Osteocyte (in vitro differentiated cells): ENCODE results near the gene GUK1. TPM values are rescaled to one million over a fixed set of nuclear protein-coding genes. Genes with fewer than 3 reads are reported as not detected.

ENCODE experiments used
- DNase-seq: peaks from one replicate; pipeline ENCODE4 v3.0.0; 2021; ENCODE audit warnings: mixed read lengths; ENCODE audit not compliant: unreplicated experiment; ENCODE audit errors: extremely low spot score
- H3K27ac Mint-ChIP-seq: one replicate; pipeline ENCODE4 v1.8.0; 2021; ENCODE audit warnings: mild to moderate bottlenecking, mixed read lengths; ENCODE audit not compliant: unreplicated experiment
- H3K27me3 Mint-ChIP-seq: one replicate; pipeline ENCODE4 v1.8.0; 2021; ENCODE audit warnings: mixed read lengths; ENCODE audit not compliant: unreplicated experiment
- H3K36me3 Mint-ChIP-seq: one replicate; pipeline ENCODE4 v1.8.0; 2021; ENCODE audit warnings: mixed read lengths; ENCODE audit not compliant: unreplicated experiment
- H3K4me1 Mint-ChIP-seq: one replicate; pipeline ENCODE4 v1.8.0; 2021; ENCODE audit warnings: mixed read lengths; ENCODE audit not compliant: unreplicated experiment
- H3K4me3 Mint-ChIP-seq: one replicate; pipeline ENCODE4 v1.8.0; 2021; ENCODE audit warnings: mild to moderate bottlenecking, moderate library complexity, mixed read lengths; ENCODE audit not compliant: unreplicated experiment
- H3K9me3 Mint-ChIP-seq: one replicate; pipeline ENCODE4 v1.8.0; 2021; ENCODE audit warnings: mixed read lengths; ENCODE audit not compliant: unreplicated experiment
- total RNA-seq: library from RNA; stranded (reverse); gene quantifications from 2 replicates; pipeline ENCODE4 v1.2.1, GENCODE V29; 2021
- TF ChIP-seq, protein P1 (sequence below): fragments of 200-600 bp; sonication (generic); IDR thresholded peaks from 2 replicates; pipeline ENCODE4 v1.5.0; 2021; ENCODE audit warnings: antibody characterized with exemption, mild to moderate bottlenecking, moderate library complexity

Gene GUK1
- total RNA-seq, 1 donor from 2014 or later = 166 TPM

DNA sequence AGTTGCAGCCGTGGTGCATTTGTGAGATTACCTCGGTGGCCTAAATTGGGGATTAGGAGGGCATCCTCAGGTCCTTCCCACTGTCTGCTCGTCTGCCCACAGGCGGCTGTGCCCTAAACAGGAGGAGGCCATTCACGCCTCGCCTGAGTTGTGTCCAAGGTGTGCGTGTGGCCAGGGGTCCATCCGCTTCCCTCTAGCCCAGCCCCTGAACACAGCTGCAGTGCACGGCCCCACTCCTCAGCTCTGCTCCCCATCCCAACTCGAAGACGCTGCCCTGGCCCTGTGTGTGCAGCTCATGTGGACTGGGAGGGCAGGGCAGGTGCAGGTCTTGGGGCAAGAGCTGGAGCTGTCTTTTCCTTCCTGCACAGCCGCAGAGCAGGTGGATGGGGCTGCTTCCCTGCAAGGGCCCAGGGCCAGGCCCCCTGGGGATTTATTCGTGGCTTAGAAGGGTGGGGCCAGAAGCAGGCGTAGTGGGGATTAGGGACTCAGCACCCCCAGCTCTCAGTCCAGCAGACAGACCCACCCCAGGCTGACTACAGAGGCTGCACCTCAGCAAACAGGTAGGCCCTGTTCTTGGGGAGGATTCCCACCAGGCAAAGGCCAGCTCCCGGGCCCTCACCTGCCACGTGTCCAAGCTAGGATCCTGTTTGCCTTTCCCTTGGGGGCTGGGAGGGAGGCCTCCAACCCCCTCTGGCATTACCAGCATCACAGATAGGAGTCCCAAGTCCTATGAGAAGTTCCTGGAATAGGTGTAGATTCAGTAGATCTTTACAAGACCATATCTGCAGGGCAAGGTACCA lies 4.3 kb downstream of the GUK1 start:
- TF ChIP-seq, protein P1, sequence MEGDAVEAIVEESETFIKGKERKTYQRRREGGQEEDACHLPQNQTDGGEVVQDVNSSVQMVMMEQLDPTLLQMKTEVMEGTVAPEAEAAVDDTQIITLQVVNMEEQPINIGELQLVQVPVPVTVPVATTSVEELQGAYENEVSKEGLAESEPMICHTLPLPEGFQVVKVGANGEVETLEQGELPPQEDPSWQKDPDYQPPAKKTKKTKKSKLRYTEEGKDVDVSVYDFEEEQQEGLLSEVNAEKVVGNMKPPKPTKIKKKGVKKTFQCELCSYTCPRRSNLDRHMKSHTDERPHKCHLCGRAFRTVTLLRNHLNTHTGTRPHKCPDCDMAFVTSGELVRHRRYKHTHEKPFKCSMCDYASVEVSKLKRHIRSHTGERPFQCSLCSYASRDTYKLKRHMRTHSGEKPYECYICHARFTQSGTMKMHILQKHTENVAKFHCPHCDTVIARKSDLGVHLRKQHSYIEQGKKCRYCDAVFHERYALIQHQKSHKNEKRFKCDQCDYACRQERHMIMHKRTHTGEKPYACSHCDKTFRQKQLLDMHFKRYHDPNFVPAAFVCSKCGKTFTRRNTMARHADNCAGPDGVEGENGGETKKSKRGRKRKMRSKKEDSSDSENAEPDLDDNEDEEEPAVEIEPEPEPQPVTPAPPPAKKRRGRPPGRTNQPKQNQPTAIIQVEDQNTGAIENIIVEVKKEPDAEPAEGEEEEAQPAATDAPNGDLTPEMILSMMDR = no peak
- Mint-ChIP-seq H3K9me3 (no peaks in the 10 kb centered on the region), H3K4me1 (peaks cover 36% of the 10 kb centered on the region), H3K27me3 (no peaks in the 10 kb centered on the region), H3K4me3 (no peak overlapping the region), H3K27ac (no peak overlapping the region), H3K36me3 (no peaks in the 10 kb centered on the region)
- no peak for DNase-seq

DNA sequence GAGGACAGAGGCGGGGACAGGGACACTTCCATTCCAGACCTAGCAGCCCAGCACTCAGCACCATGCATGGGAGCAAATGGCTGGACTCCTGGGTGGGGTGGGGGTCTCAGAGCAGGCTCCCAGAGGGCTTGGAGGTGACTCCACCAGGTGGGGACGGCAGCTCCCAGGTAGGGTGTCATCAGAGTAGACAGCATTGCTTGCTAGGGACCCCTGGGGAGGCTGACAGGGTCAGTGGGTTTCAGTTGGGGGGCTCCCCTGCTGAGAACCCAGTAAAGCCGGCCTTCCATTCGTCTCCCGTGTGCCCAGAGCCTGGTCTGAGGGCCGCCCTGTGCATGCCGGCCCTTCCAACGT lies 4.9 kb downstream of the GUK1 start:
- Mint-ChIP-seq H3K9me3 (no peaks in the 10 kb centered on the region), H3K36me3 (no peaks in the 10 kb centered on the region), H3K4me3 (no peak overlapping the region), H3K27ac (no peak overlapping the region), H3K27me3 (no peaks in the 10 kb centered on the region), H3K4me1 (peaks cover 36% of the 10 kb centered on the region)
- DNase-seq = no peak
- TF ChIP-seq, protein P1 = no peak

DNA sequence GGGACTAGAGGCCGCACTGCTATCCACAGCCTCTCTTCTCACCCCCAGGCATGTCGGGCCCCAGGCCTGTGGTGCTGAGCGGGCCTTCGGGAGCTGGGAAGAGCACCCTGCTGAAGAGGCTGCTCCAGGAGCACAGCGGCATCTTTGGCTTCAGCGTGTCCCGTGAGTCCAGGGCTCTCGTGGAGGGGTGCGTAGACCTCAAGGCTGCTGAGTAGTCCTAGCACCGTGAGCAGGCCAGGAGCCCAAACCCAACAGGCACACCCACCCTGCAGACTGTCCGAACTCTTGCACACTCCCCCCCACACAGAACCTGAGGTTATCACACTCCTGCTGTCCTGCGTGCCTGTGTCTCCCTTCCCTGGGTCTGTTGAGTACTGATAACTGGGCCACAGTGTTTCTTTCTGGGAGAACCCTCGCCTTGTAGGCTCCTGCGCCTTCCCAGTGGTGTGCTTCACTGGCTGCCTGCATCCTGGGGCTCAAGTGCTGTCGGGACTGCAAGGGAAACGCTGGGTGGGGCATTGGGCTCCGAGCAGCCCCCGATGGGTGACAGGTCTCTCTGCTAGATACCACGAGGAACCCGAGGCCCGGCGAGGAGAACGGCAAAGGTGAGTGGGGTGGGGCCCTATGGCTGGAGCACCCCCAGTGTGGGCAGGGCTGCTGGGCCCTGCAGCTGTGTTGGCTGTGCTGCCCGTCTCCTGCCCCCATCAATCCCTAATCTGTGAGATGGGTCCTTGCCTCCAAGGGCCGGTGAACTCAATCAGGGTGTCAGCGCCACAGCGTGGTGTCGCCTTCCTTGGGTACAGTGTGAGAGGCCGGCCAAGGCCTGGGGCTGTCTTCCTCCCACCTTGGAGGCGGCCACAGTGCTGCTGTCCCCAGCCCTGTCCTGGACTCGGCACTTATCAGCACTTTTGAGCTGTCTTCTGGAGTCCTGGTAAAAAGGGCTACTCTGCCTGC lies 5.7 kb downstream of the GUK1 start:
- no peak overlapping the region for H3K4me3 Mint-ChIP-seq

DNA sequence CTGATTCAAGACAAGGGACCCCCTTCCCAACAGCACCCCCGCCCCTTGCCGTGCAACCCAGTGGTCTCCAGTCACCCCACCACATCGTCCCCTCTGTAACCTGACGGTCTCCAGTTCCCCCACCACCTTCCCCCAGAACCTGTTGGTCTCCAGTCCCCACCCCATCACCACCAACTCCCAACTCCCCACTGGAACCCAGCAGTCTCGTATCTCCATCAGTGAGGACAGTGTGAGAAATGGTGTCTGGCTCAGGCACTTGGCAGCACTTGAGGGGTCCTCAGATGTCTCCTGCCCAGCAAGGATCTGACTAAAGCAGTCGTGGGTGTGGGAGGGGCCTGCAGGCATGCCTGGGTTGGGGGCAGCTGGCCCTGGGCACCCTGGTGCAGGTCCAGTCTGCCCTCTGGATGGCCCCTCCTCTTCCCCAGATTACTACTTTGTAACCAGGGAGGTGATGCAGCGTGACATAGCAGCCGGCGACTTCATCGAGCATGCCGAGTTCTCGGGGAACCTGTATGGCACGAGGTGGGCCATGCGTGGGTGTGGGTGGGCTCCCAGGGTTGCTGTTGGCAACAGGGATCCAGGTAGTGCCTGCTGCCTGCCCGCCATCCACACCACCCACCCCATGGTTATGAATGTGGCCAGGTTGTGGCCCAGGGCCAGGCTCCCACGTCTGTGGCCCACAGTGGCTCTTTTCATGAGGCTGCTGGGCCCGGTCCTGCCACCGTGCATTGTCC lies 6.5 kb downstream of the GUK1 start:
- DNase-seq = no peak
- H3K36me3 Mint-ChIP-seq = no peaks in the 10 kb centered on the region
- H3K4me3 Mint-ChIP-seq = no peak overlapping the region
- no peaks in the 10 kb centered on the region for H3K27me3 Mint-ChIP-seq
- H3K9me3 Mint-ChIP-seq = no peaks in the 10 kb centered on the region
- H3K4me1 Mint-ChIP-seq = peaks cover 28% of the 10 kb centered on the region
- H3K27ac Mint-ChIP-seq = no peak overlapping the region
- TF ChIP-seq, protein P1 = no peak

More for the DNA sequence above, 5.7 kb downstream of the GUK1 start:
- H3K4me1 Mint-ChIP-seq = peaks cover 36% of the 10 kb centered on the region
- no peaks in the 10 kb centered on the region for H3K36me3 Mint-ChIP-seq
- no peak overlapping the region for H3K27ac Mint-ChIP-seq
- no peaks in the 10 kb centered on the region for H3K9me3 Mint-ChIP-seq
- TF ChIP-seq, protein P1 = no peak
- DNase-seq = peak; percentile 83
- no peaks in the 10 kb centered on the region for H3K27me3 Mint-ChIP-seq
